ENCODE results near the gene CDKN1B. TPM values are rescaled to one million over a fixed set of nuclear protein-coding genes. Genes with fewer than 3 reads are reported as not detected.

CDKN1B gene
- total and polyA plus RNA-seq, 2 donors (not counting 3 experiments of a cell fraction or from before 2014, with no cell fraction given), result 12.7 to 40.8 TPM

- CTCF ChIA-PET, result interaction anchor here (1.1 to 11.0 kb wide), 4 partner anchors 13 to 347 kb away, joined by 3 to 159 read pairs (median 4); no protein-coding TSS in a partner anchor
- H3K9ac ChIP-seq (replicated peaks; ENCODE audit: extremely low read depth, insufficient read depth, low read length), result peak overlapping the region; percentile 98
- intact Hi-C loops (cut with micrococcal nuclease) (loop anchor here (5.0 kb wide), 1 partner anchor 374 kb away; no protein-coding TSS in a partner anchor), dilution Hi-C loops (cut with MboI; ENCODE audit: extremely low pct_ligation_motif_present, low sequenced_read_pairs) (no loop called here)
- TF ChIP-seq GATA2 (IDR thresholded peaks at IDR 0.05; ENCODE audit: insufficient read depth, insufficient read length, low read depth, low read length), result no peak
- TF ChIP-seq POLR2AphosphoS5 (IDR thresholded peaks at IDR 0.05; ENCODE audit: insufficient read depth, low read depth, low read length), result no peak
- no peak for TF ChIP-seq FOS (IDR thresholded peaks at IDR 0.05; ENCODE audit: borderline replicate concordance, insufficient read depth, low read length)
- no peak for TF ChIP-seq MYC (IDR thresholded peaks at IDR 0.05; ENCODE audit: low read depth, low read length)
- TF ChIP-seq, protein P1, sequence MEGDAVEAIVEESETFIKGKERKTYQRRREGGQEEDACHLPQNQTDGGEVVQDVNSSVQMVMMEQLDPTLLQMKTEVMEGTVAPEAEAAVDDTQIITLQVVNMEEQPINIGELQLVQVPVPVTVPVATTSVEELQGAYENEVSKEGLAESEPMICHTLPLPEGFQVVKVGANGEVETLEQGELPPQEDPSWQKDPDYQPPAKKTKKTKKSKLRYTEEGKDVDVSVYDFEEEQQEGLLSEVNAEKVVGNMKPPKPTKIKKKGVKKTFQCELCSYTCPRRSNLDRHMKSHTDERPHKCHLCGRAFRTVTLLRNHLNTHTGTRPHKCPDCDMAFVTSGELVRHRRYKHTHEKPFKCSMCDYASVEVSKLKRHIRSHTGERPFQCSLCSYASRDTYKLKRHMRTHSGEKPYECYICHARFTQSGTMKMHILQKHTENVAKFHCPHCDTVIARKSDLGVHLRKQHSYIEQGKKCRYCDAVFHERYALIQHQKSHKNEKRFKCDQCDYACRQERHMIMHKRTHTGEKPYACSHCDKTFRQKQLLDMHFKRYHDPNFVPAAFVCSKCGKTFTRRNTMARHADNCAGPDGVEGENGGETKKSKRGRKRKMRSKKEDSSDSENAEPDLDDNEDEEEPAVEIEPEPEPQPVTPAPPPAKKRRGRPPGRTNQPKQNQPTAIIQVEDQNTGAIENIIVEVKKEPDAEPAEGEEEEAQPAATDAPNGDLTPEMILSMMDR (IDR thresholded peaks at IDR 0.05; ENCODE audit: extremely low read depth in 1 of 2, insufficient read depth in 1 of 2, low read depth in 1 of 2, low read length in 2 of 2), result no peak
- TF ChIP-seq, protein P2, sequence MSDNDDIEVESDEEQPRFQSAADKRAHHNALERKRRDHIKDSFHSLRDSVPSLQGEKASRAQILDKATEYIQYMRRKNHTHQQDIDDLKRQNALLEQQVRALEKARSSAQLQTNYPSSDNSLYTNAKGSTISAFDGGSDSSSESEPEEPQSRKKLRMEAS (IDR thresholded peaks at IDR 0.05; ENCODE audit: insufficient read depth, insufficient read length), result no peak
- TF ChIP-seq EZH2 (IDR thresholded peaks at IDR 0.05; ENCODE audit: borderline replicate concordance, low read depth, low read length, severe bottlenecking), result no peak
- no peak for TF ChIP-seq JUN (IDR thresholded peaks at IDR 0.05; ENCODE audit: borderline replicate concordance, insufficient read depth, insufficient read length, low read depth)
- TF ChIP-seq POLR2A (IDR thresholded peaks at IDR 0.05; ENCODE audit: low read depth, low read length), result no peak
- peak overlapping the region; percentile 95 for H3K4me2 ChIP-seq (ENCODE audit: insufficient read depth, low read length)
- H3K4me1 ChIP-seq (ENCODE audit: control insufficient read depth, extremely low read depth, insufficient read depth, low read length), result peaks cover 40% of the 10 kb centered on the region
- POLR2A ChIA-PET, result interaction anchor here (0.9 kb wide), 1 partner anchor 64 kb away, joined by 3 read pairs; no protein-coding TSS in a partner anchor
- no peaks in the 10 kb centered on the region for H3K27me3 ChIP-seq (ENCODE audit: control insufficient read depth in 2 of 2, insufficient read depth in 2 of 2, low read length in 2 of 2)
- H3K4me3 ChIP-seq (replicated peaks in 1 of 3; ENCODE audit: insufficient read depth in 1 of 3, low read depth in 1 of 3, low read length in 3 of 3), result peak overlapping the region; percentile 13 to 97 (median 95)
- BruUV-seq (replicated peaks), result no TSS peak
- H3K9me1 ChIP-seq (replicated peaks; ENCODE audit: control insufficient read depth, extremely low read depth, insufficient read depth, low read length), result no peaks in the 10 kb centered on the region
- H2AFZ ChIP-seq (ENCODE audit: low read depth, low read length), result no peak overlapping the region
- peak overlapping the region; percentile 98 for H3K27ac ChIP-seq (ENCODE audit: insufficient read depth, low read depth, low read length)
- H3K9me3 ChIP-seq (replicated peaks; ENCODE audit: control insufficient read depth, insufficient read depth, low read length), result no peaks in the 10 kb centered on the region
- H4K20me1 ChIP-seq (replicated peaks; ENCODE audit: control insufficient read depth, extremely low read depth, insufficient read depth, low read length), result no peaks in the 10 kb centered on the region
- H3K36me3 ChIP-seq (ENCODE audit: control insufficient read depth in 2 of 2, extremely low read depth in 1 of 2, insufficient read depth in 2 of 2, low read length in 2 of 2), result peaks cover 3 to 5% of the 10 kb centered on the region in 2 experiments
- FAIRE-seq (no peak), DNase-seq (ENCODE audit: low read depth, low spot score) (peak; percentile 48)
- H3K79me2 ChIP-seq (ENCODE audit: control insufficient read depth, insufficient read depth, low read length), result peaks cover 85% of the 10 kb centered on the region
Measured at GRCh38 chr12:12723149-12723680, 6.0 kb downstream of the CDKN1B start.

Measured in endothelial cell of umbilical vein (primary cell).